ENCODE measurements around the gene FIP1L1.

The FIP1L1 gene

GRCh38 chr4:53365486-53366300 lies 11.7 kb upstream of the FIP1L1 start, which contains the start of gene SCFD2:
TSS of gene SCFD2 (minus strand) at chr4:53366061.
- H3K4me3 ChIP-seq (replicated peaks; ENCODE audit: low read depth, low read length) = peak within 1 kb of the TSS; percentile 97
- no peak for TF ChIP-seq CTCF (IDR thresholded peaks at IDR 0.05; ENCODE audit: low read length, missing control alignments)

GRCh38 chr4:53366301-53366716 lies 11.1 kb upstream of the FIP1L1 start:
- no peak for TF ChIP-seq CTCF (IDR thresholded peaks at IDR 0.05; ENCODE audit: low read length, missing control alignments)
- DNase-seq (ENCODE audit: low read depth) = no peak
- peak overlapping the region; percentile 97 for H3K4me3 ChIP-seq (replicated peaks; ENCODE audit: low read depth, low read length)

More at GRCh38 chr4:53365486-53366300, 11.7 kb upstream of the FIP1L1 start, which contains the start of gene SCFD2:
- peak; percentile 98 for DNase-seq (ENCODE audit: low read depth)

GRCh38 chr4:53367721-53368120 lies 9.7 kb upstream of the FIP1L1 start:
- DNase-seq (ENCODE audit: low read depth) = no peak

GRCh38 chr4:53371049-53371448 lies 6.4 kb upstream of the FIP1L1 start:
- no peak for DNase-seq (ENCODE audit: low read depth)

More at GRCh38 chr4:53367721-53368120, 9.7 kb upstream of the FIP1L1 start:
- no peak overlapping the region for H3K4me3 ChIP-seq (replicated peaks; ENCODE audit: low read depth, low read length)
- no peak for TF ChIP-seq CTCF (IDR thresholded peaks at IDR 0.05; ENCODE audit: low read length, missing control alignments)

GRCh38 chr4:53371843-53372521 lies 5.5 kb upstream of the FIP1L1 start:
- TF ChIP-seq CTCF (IDR thresholded peaks at IDR 0.05; ENCODE audit: low read length, missing control alignments) = no peak
- no peak for DNase-seq (ENCODE audit: low read depth)
- no peak overlapping the region for H3K4me3 ChIP-seq (replicated peaks; ENCODE audit: low read depth, low read length)

More at GRCh38 chr4:53371049-53371448, 6.4 kb upstream of the FIP1L1 start:
- no peak overlapping the region for H3K4me3 ChIP-seq (replicated peaks; ENCODE audit: low read depth, low read length)
- TF ChIP-seq CTCF (IDR thresholded peaks at IDR 0.05; ENCODE audit: low read length, missing control alignments) = no peak

- no peak for TF ChIP-seq CTCF (IDR thresholded peaks at IDR 0.05; ENCODE audit: low read length, missing control alignments)
- DNase-seq (ENCODE audit: low read depth) = no peak
- H3K4me3 ChIP-seq (replicated peaks; ENCODE audit: low read depth, low read length) = no peak overlapping the region
These were observed 2.6 kb upstream of the FIP1L1 start for GRCh38 chr4:53374777-53375258.
